Vagina (tissue), 2 donors: Measurements from ENCODE around the gene USP7. TPM values are rescaled to one million over a fixed set of nuclear protein-coding genes. Genes with fewer than 3 reads are reported as not detected.
A peak's percentile ranks its signal among the peaks of the same experiment; 100 is the strongest.
"Not testable (repeated sequence)": the region's sequence is repeated elsewhere in the genome, so short reads cannot be mapped to it uniquely, and the experiment has no call there.

ENCODE experiments used
- DNase-seq, 2 donors: peaks; one replicate each; pipeline ENCODE4 v3.0.0-alpha.2; 2017; ENCODE audit errors: extremely low spot score in 2 of 2
- H3K27ac ChIP-seq: fragments of 200-600 bp; sonication (generic); one replicate; pipeline ENCODE4 v1.5.1; 2019
- H3K27me3 ChIP-seq: fragments of 200-600 bp; sonication (generic); one replicate; pipeline ENCODE4 v1.5.1; 2019
- H3K36me3 ChIP-seq, 2 donors: fragments of 200-600 bp; sonication (generic); one replicate each; pipeline ENCODE4 v1.5.1; 2017 to 2019
- H3K4me1 ChIP-seq: fragments of 200-600 bp; sonication (generic); one replicate; pipeline ENCODE4 v1.5.1; 2019
- H3K4me3 ChIP-seq, 2 donors: fragments of 200-600 bp; sonication (generic); 1 replicate in 1 of 2; 2 replicates in 1 of 2; pipeline ENCODE4 v1.5.1; 2016 to 2019
- H3K9me3 ChIP-seq: fragments of 200-600 bp; sonication (generic); one replicate; pipeline ENCODE4 v1.5.1; 2019
- POLR2A ChIP-seq, 2 donors: fragments of 450-650 bp; IDR thresholded peaks; one replicate each; pipeline ENCODE4 v1.6.1; 2017; ENCODE audit warnings: antibody characterized with exemption in 2 of 2, mild to moderate bottlenecking in 2 of 2, moderate library complexity in 2 of 2
- POLR2AphosphoS5 ChIP-seq, 2 donors: sonication (generic); formaldehyde crosslinking; IDR thresholded peaks; one replicate each; pipeline ENCODE4 v1.9.0; 2017; ENCODE audit warnings: antibody characterized with exemption in 2 of 2, mild to moderate bottlenecking in 2 of 2, low read depth in 1 of 2; ENCODE audit not compliant: insufficient read depth in 1 of 2
- intact Hi-C: fragments of 100-400 bp; cut with DNase I; formaldehyde crosslinking; loops from one replicate; pipeline ENCODE4 v1.15.1; 2023
- total RNA-seq: library from RNA; depleted of rRNA; stranded (reverse); fragments of >200 nt; gene quantifications from one replicate; pipeline ENCODE4 v1.2.3, GENCODE V29; 2016
- TF ChIP-seq, protein P1 (sequence below), 3 experiments: fragments of 450-650 bp in 2 of 3; fragments of 200-600 bp in 1 of 3; sonication (generic) in 1 of 3; IDR thresholded peaks; one replicate each; pipeline ENCODE4 v1.5.1; 2017 to 2019; ENCODE audit warnings: antibody characterized with exemption in 3 of 3, mild to moderate bottlenecking in 2 of 3, moderate library complexity in 2 of 3

USP7 gene
- total RNA-seq, 1 donor from 2014 or later: 112 TPM

GRCh38 chr16:8872071-8872470 is 91.6 kb downstream of the USP7 start:
- Histone ChIP-seq H3K4me1 (peaks cover 16% of the 10 kb centered on the region), H3K9me3 (no peaks in the 10 kb centered on the region), H3K27ac (no peak overlapping the region), H3K36me3 (no peaks in the 10 kb centered on the region), H3K27me3 (no peaks in the 10 kb centered on the region), H3K4me3 (no peak overlapping the region)
- intact Hi-C loops: no loop called here
- DNase-seq: no peak
- TF ChIP-seq, protein P1, sequence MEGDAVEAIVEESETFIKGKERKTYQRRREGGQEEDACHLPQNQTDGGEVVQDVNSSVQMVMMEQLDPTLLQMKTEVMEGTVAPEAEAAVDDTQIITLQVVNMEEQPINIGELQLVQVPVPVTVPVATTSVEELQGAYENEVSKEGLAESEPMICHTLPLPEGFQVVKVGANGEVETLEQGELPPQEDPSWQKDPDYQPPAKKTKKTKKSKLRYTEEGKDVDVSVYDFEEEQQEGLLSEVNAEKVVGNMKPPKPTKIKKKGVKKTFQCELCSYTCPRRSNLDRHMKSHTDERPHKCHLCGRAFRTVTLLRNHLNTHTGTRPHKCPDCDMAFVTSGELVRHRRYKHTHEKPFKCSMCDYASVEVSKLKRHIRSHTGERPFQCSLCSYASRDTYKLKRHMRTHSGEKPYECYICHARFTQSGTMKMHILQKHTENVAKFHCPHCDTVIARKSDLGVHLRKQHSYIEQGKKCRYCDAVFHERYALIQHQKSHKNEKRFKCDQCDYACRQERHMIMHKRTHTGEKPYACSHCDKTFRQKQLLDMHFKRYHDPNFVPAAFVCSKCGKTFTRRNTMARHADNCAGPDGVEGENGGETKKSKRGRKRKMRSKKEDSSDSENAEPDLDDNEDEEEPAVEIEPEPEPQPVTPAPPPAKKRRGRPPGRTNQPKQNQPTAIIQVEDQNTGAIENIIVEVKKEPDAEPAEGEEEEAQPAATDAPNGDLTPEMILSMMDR (IDR thresholded peaks at IDR 0.05): no peak
- TF ChIP-seq POLR2AphosphoS5 (IDR thresholded peaks at IDR 0.05; ENCODE audit: insufficient read depth in 1 of 2, low read depth in 1 of 2) (no peak), POLR2A (IDR thresholded peaks at IDR 0.05) (no peak)

DNA sequence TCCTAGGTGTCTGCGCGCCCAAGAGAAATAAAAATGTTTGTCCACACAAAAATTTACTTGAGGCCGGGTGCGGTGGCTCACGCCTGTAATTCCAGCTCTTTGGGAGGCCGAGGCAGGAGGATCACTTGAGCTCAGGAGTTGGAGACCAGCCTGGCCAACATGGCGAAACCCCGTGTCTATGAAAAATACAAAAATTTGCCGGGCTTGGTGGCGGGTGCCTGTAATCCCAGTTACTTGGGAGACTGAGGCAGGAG is 93.8 kb downstream of the USP7 start:
- intact Hi-C loops: loop anchor here (2.0 kb wide), 1 partner anchor 73 kb away; the partner anchor contains the start of genes PMM2 and TMEM186
- not testable (repeated sequence) for H3K9me3 ChIP-seq, H3K36me3 ChIP-seq, H3K27ac ChIP-seq, H3K27me3 ChIP-seq, DNase-seq, H3K4me3 ChIP-seq
- H3K4me1 ChIP-seq: peaks cover 38% of the 10 kb centered on the region

- Histone ChIP-seq H3K27me3 (no peaks in the 10 kb centered on the region), H3K36me3 (no peaks in the 10 kb centered on the region), H3K4me1 (peaks cover 43% of the 10 kb centered on the region), H3K4me3 (peak overlapping the region; percentile 63 to 64), H3K27ac (peak overlapping the region; percentile 86), H3K9me3 (no peaks in the 10 kb centered on the region)
- intact Hi-C loops: loop anchor here (2.0 kb wide), 1 partner anchor 73 kb away; the partner anchor contains the start of genes PMM2 and TMEM186
- no peak for DNase-seq
- TF ChIP-seq POLR2A (IDR thresholded peaks at IDR 0.05): no peak
- TF ChIP-seq, protein P1 (IDR thresholded peaks at IDR 0.05): no peak
- TF ChIP-seq POLR2AphosphoS5 (IDR thresholded peaks at IDR 0.05; ENCODE audit: insufficient read depth in 1 of 2, low read depth in 1 of 2): no peak
Observed at GRCh38 chr16:8869212-8869987, 94.3 kb downstream of the USP7 start.

- Histone ChIP-seq H3K27ac (peak within 1 kb of the TSS; percentile 86), H3K4me1 (peaks cover 51% of the 10 kb centered on the region), H3K9me3 (no peaks in the 10 kb centered on the region), H3K27me3 (no peaks in the 10 kb centered on the region), H3K36me3 (no peaks in the 10 kb centered on the region), H3K4me3 (peak within 1 kb of the TSS; percentile 63 to 64)
- no peak for DNase-seq
- TF ChIP-seq, protein P1 (IDR thresholded peaks at IDR 0.05): no peak
- TF ChIP-seq POLR2A (IDR thresholded peaks at IDR 0.05): peak in 1 of 2 donors; percentile 81
- peak; percentile 41 to 95 for TF ChIP-seq POLR2AphosphoS5 (IDR thresholded peaks at IDR 0.05; ENCODE audit: insufficient read depth in 1 of 2, low read depth in 1 of 2)
- intact Hi-C loops: loop anchor here (2.0 kb wide), 1 partner anchor 72 kb away; the partner anchor contains the start of genes PMM2 and TMEM186
Observed at GRCh38 chr16:8868416-8869211, 95.1 kb downstream of the USP7 start, which contains the start of gene CARHSP1. CARHSP1 (minus strand) TSS chr16:8869006; CDS start chr16:8859328, 9,678 bp downstream.

DNA sequence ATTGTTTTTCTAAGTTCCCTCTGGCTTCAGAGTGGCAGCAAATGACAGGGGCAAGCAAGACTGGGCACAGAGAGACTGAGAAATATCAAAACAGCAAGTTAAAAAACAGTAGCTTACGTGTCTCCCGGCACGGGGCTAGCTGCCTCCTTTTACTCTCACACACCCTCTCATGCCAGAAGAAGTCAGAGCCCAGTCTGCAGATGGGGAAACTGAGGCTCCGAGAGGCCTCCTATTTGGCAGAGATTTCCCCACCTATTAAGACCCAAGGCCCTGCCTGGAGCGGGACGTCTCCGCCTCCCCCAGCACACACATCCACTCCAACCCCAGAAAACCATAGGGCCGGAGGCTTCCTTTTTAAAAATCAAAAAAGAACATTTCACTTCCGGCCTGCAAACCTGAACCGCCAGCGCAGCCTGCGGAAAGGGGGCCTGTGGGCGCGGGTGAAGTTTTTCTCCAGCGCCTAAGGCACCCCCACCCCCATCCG is 95.7 kb downstream of the USP7 start:
- H3K27me3 ChIP-seq: no peaks in the 10 kb centered on the region
- no peaks in the 10 kb centered on the region for H3K9me3 ChIP-seq
- H3K36me3 ChIP-seq: no peaks in the 10 kb centered on the region
- TF ChIP-seq POLR2AphosphoS5 (IDR thresholded peaks at IDR 0.05; ENCODE audit: insufficient read depth in 1 of 2, low read depth in 1 of 2) (no peak), POLR2A (IDR thresholded peaks at IDR 0.05) (no peak)
- TF ChIP-seq, protein P1 (IDR thresholded peaks at IDR 0.05): no peak
- H3K4me1 ChIP-seq: peaks cover 57% of the 10 kb centered on the region
- peak overlapping the region; percentile 63 to 64 for H3K4me3 ChIP-seq
- H3K27ac ChIP-seq: peak overlapping the region; percentile 86
- no peak for DNase-seq
- intact Hi-C loops: loop anchor here (2.0 kb wide), 1 partner anchor 71 kb away; the partner anchor contains the start of genes PMM2 and TMEM186
